HCT116 (cell line): ENCODE measurements around the gene LRRC7. TPM values are rescaled to one million over a fixed set of nuclear protein-coding genes. Genes with fewer than 3 reads are reported as not detected.

Experiments
- ATAC-seq: fragments of 200-7000 bp; cut with Tn5 transposase; 2 replicates; pipeline ENCODE4 v1.9.1; 2020; ENCODE audit warnings: mild to moderate bottlenecking, moderate library complexity
- BruUV-seq: library from RNA; stranded (reverse); fragments of 400-500 nt; replicated peaks from 2 replicates; lab custom pipeline; 2021; lab: Mats Ljungman, UMichigan
- CTCF ChIA-PET: fragments of 300-600 bp; sonication (Branson Sonifier 250); formaldehyde crosslinking; loops from one replicate; lab custom pipeline; 2021; ENCODE audit warnings: antibody characterized with exemption; lab: Charles Lee
- POLR2A ChIA-PET: fragments of 300-600, 350-600 bp; sonication (Branson Sonifier 250); formaldehyde crosslinking; loops from one replicate; lab custom pipeline; 2021; ENCODE audit warnings: antibody characterized with exemption; lab: Charles Lee
- RAD21 ChIA-PET, 2 experiments: fragments of 300-600 bp; sonication (Branson Sonifier 250); formaldehyde crosslinking; loops; one replicate each; lab custom pipeline; 2023; ENCODE audit warnings: low total read pairs in 2 of 2; ENCODE audit not compliant: uncharacterized antibody in 2 of 2, unreplicated experiment in 2 of 2, low non-redundant PET in 1 of 2; lab: Charles Lee
- DNase-seq: peaks from one replicate; pipeline ENCODE4 v3.0.0-alpha.2; 2010; ENCODE audit warnings: low read depth, low spot score
- H2AFZ ChIP-seq: fragments of 200-600 bp; shearing (Covaris generic), sonication (generic); 2 replicates; pipeline ENCODE4 v1.6.1; 2017; ENCODE audit warnings: low read depth, mixed run types, mixed read lengths, antibody characterized with exemption, low read length; ENCODE audit not compliant: poor library complexity, severe bottlenecking
- H3K27ac ChIP-seq: 2 replicates; pipeline ENCODE4 v1.5.1; 2012; ENCODE audit warnings: low read depth, low read length
- H3K27me3 ChIP-seq: fragments of 200-600 bp; sonication (generic); 2 replicates; pipeline ENCODE4 v1.6.1; 2016; ENCODE audit warnings: mixed run types, low read length, mixed read lengths; ENCODE audit not compliant: insufficient read depth
- H3K36me3 ChIP-seq, 2 experiments: fragments of 200-500 bp in 1 of 2; fragments of 200-600 bp in 1 of 2; sonication (Bioruptor generic) in 1 of 2; sonication (generic) in 1 of 2; 2 replicates each; pipeline versions ENCODE4 v1.5.1 to v1.6.1; 2014 to 2016; ENCODE audit warnings: low read length in 2 of 2, inconsistent platforms in 1 of 2, mixed read lengths in 1 of 2, mixed run types in 1 of 2; ENCODE audit not compliant: insufficient read depth in 2 of 2, control insufficient read depth in 1 of 2
- H3K4me1 ChIP-seq, 2 experiments: fragments of 200-600 bp in 1 of 2; sonication (generic) in 1 of 2; 2 replicates each; pipeline versions ENCODE4 v1.5.1 to v1.6.1; 2012 to 2017; ENCODE audit warnings: low read length in 2 of 2, inconsistent platforms in 1 of 2, mild to moderate bottlenecking in 1 of 2, mixed read lengths in 1 of 2, mixed run types in 1 of 2, moderate library complexity in 1 of 2; ENCODE audit not compliant: insufficient read depth in 2 of 2, control insufficient read depth in 1 of 2
- H3K4me2 ChIP-seq: fragments of 200-600 bp; sonication (generic); 2 replicates; pipeline ENCODE4 v1.6.1; 2017; ENCODE audit warnings: mixed run types, low read length, mixed read lengths
- H3K4me3 ChIP-seq, 2 experiments: fragments of 200-600 bp in 1 of 2; sonication (generic) in 1 of 2; replicated peaks in 1 of 2; 2 replicates each; pipeline ENCODE4 v1.5.1; 2011 to 2016; ENCODE audit warnings: low read length in 2 of 2, control low read depth in 1 of 2, low read depth in 1 of 2, mild to moderate bottlenecking in 1 of 2, mixed read lengths in 1 of 2, mixed run types in 1 of 2
- H3K79me2 ChIP-seq: fragments of 200-600 bp; sonication (generic); 2 replicates; pipeline ENCODE4 v1.6.1; 2017; ENCODE audit warnings: mild to moderate bottlenecking, mixed run types, low read length, moderate library complexity, mixed read lengths; ENCODE audit not compliant: insufficient read depth
- H3K9ac ChIP-seq: fragments of 200-600 bp; sonication (generic); 2 replicates; pipeline ENCODE4 v1.6.1; 2016; ENCODE audit warnings: low read length, mixed read lengths
- H3K9me2 ChIP-seq: fragments of 200-600 bp; sonication (generic), shearing (Covaris generic); 2 replicates; pipeline ENCODE4 v1.6.1; 2017; ENCODE audit warnings: mixed run types, mild to moderate bottlenecking, moderate library complexity; ENCODE audit not compliant: insufficient read depth
- H3K9me3 ChIP-seq, 2 experiments: fragments of 200-500 bp in 1 of 2; fragments of 200-600 bp in 1 of 2; sonication (Bioruptor generic) in 1 of 2; sonication (generic) in 1 of 2; 2 replicates each; pipeline ENCODE4 v1.6.1; 2014 to 2017; ENCODE audit warnings: low read length in 2 of 2, mixed read lengths in 2 of 2, inconsistent platforms in 1 of 2, low read depth in 1 of 2, mild to moderate bottlenecking in 1 of 2, mixed run types in 1 of 2, moderate library complexity in 1 of 2; ENCODE audit not compliant: control insufficient read depth in 1 of 2, insufficient read depth in 1 of 2
- H4K20me1 ChIP-seq: fragments of 200-600 bp; sonication (generic), shearing (Covaris generic); 2 replicates; pipeline ENCODE4 v1.6.1; 2017; ENCODE audit warnings: mixed run types, mild to moderate bottlenecking, moderate library complexity; ENCODE audit not compliant: insufficient read depth
- ATF3 ChIP-seq: IDR thresholded peaks from 2 replicates; pipeline ENCODE4 v1.6.1; 2012
- CTCF ChIP-seq, 3 experiments: fragments of 200-600 bp in 1 of 3; sonication (generic) in 1 of 3; IDR thresholded peaks in 2 of 3; conservative IDR thresholded peaks in 1 of 3; 2 replicates each; pipeline ENCODE4 v1.5.1; 2012 to 2017; ENCODE audit warnings: low read depth in 2 of 3, low read length in 2 of 3, antibody characterized with exemption in 1 of 3, borderline replicate concordance in 1 of 3, control low read depth in 1 of 3, mild to moderate bottlenecking in 1 of 3, mixed read lengths in 1 of 3, mixed run types in 1 of 3, moderate library complexity in 1 of 3; ENCODE audit not compliant: insufficient read depth in 1 of 3
- ELF1 ChIP-seq: IDR thresholded peaks from 2 replicates; pipeline ENCODE4 v1.6.1; 2012; ENCODE audit warnings: low read depth, borderline replicate concordance
- EZH2 ChIP-seq: fragments of 200-600 bp; sonication (generic); IDR thresholded peaks from 2 replicates; pipeline ENCODE4 v1.6.1; 2017; ENCODE audit warnings: antibody characterized with exemption, mixed run types
- JUND ChIP-seq: IDR thresholded peaks from 2 replicates; pipeline ENCODE4 v1.6.1; 2012
- MAX ChIP-seq: IDR thresholded peaks from 2 replicates; pipeline ENCODE4 v1.6.1; 2012
- SP1 ChIP-seq: IDR thresholded peaks from 2 replicates; pipeline ENCODE4 v1.6.1; 2012; ENCODE audit warnings: low read depth
- TCF7L2 ChIP-seq: IDR thresholded peaks from 2 replicates; pipeline ENCODE4 v1.7.0; 2011; ENCODE audit warnings: borderline replicate concordance, inconsistent platforms; ENCODE audit not compliant: insufficient read depth, insufficient read length; ENCODE audit errors: extremely low read depth
- YY1 ChIP-seq: IDR thresholded peaks from 2 replicates; pipeline ENCODE4 v1.6.1; 2011; ENCODE audit warnings: low read length, low read depth, moderate library complexity, mild to moderate bottlenecking; ENCODE audit not compliant: insufficient replicate concordance; ENCODE audit errors: extremely low read depth
- ZNF274 ChIP-seq: fragments of 200-500 bp; sonication (Bioruptor generic); IDR thresholded peaks from 2 replicates; pipeline ENCODE4 v1.6.1; 2014; ENCODE audit warnings: mild to moderate bottlenecking, low read depth, low read length, inconsistent platforms
- intact Hi-C: fragments of 100-400 bp; cut with micrococcal nuclease; formaldehyde crosslinking; loops from 2 replicates; pipeline ENCODE4 v1.10.0; 2022
- total RNA-seq: library from RNA; stranded (reverse); gene quantifications from one replicate; pipeline ENCODE4 v1.2.1, GENCODE V29; 2021; ENCODE audit not compliant: unreplicated experiment

Gene LRRC7
- total RNA-seq, 1 experiment from 2014 or later: not detected

- TF ChIP-seq JUND (no peak), TCF7L2 (no peak), ZNF274 (no peak), EZH2 (no peak), SP1 (no peak), YY1 (no peak), ELF1 (no peak), MAX (no peak), ATF3 (no peak), CTCF (IDR thresholded peaks at IDR 0.05 in 2 of 3, conservative IDR thresholded peaks at IDR 0.05 in 1 of 3; ENCODE audit: borderline replicate concordance in 1 of 3, insufficient read depth in 1 of 3, low read depth in 2 of 3, low read length in 2 of 3) (no peak)
- TF ChIP-seq, all 23 proteins: peak for 0
- H3K9ac ChIP-seq: no peak overlapping the region
These were observed 112.2 kb downstream of the LRRC7 start for GRCh38 chr1:69679965-69680364.

More at GRCh38 chr1:69679965-69680364, 112.2 kb downstream of the LRRC7 start:
- Histone ChIP-seq H3K4me2 (no peak overlapping the region), H3K9me3 (no peaks in the 10 kb centered on the region), H3K4me1 (no peaks in the 10 kb centered on the region), H2AFZ (no peak overlapping the region), H3K27ac (no peak overlapping the region), H3K4me3 (no peak overlapping the region), H3K79me2 (no peaks in the 10 kb centered on the region), H3K36me3 (no peaks in the 10 kb centered on the region), H3K9me2 (no peaks in the 10 kb centered on the region), H4K20me1 (no peaks in the 10 kb centered on the region), H3K27me3 (no peaks in the 10 kb centered on the region; the same call in 1 of the 2 replicates)
- intact Hi-C loops: no loop called here
- BruUV-seq: no TSS peak
- DNase-seq (no peak), ATAC-seq (no peak)
- POLR2A ChIA-PET: no interaction called here
- CTCF ChIA-PET: no interaction called here
- RAD21 ChIA-PET: no interaction called here
